Measurements from ENCODE around the gene CCDC82. TPM values are rescaled to one million over a fixed set of nuclear protein-coding genes. Genes with fewer than 3 reads are reported as not detected.

The CCDC82 gene
- total RNA-seq, 1 donor from 2014 or later = 34.1 TPM

DNA sequence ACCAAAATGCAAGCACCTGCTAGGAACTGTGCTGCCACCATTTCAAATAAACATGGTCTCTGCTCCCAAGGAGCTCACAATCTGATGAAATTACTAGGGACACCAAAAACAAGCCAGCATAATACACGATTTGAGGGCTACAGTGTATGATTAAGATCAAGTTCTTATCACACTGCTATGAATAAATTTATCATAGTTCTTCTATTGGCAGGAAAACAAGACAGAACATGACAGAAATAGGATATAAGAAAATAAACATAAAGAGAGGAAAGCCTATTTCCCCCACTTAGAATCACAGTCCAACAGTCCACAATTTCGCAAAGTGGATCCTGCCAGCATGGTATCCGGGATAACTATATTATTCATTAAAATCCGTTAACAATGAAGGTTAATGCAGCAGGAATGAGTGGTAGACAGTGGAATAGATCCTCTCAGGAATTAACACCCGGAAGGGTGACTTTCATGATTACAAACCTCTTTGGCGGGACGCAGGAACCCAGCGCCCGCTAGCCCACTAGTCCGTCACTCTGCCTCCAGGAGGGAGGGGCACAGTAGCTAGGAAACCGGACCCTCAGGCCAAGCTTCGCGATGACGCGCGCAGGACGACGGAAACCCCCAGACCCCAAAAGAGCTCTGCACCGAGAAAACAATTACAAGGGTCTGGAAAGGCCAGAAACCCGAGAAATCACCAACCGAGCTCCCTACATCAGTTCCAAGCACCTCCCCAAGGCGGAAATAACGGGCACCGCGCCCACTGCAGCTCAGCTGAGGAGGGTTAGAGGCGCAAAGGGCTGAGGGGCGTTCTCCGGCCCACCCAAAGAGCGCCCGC is 607 bp downstream of the CCDC82 start:
- peak overlapping the region; percentile 98 for H3K4me3 Mint-ChIP-seq (ENCODE audit: unreplicated experiment)
- TF ChIP-seq CTCF (IDR thresholded peaks at IDR 0.05; ENCODE audit: unreplicated experiment) = no peak
- peak overlapping the region; percentile 96 for H3K27ac Mint-ChIP-seq (ENCODE audit: unreplicated experiment)
- no peaks in the 10 kb centered on the region for H3K9me3 Mint-ChIP-seq (ENCODE audit: unreplicated experiment)
- DNase-seq (ENCODE audit: low spot score) = peak; percentile 68
- peaks cover 15% of the 10 kb centered on the region for H3K4me1 Mint-ChIP-seq (ENCODE audit: unreplicated experiment)
- H3K27me3 Mint-ChIP-seq (ENCODE audit: unreplicated experiment) = peaks cover 5% of the 10 kb centered on the region
- no peaks in the 10 kb centered on the region for H3K36me3 Mint-ChIP-seq (ENCODE audit: low read depth, unreplicated experiment)

GRCh38 chr11:96385187-96385586 is 4.5 kb downstream of the CCDC82 start:
- TF ChIP-seq CTCF (IDR thresholded peaks at IDR 0.05; ENCODE audit: unreplicated experiment) = no peak
- no peak for DNase-seq (ENCODE audit: low spot score)
- H3K27ac Mint-ChIP-seq (ENCODE audit: unreplicated experiment) = no peak overlapping the region
- H3K4me1 Mint-ChIP-seq (ENCODE audit: unreplicated experiment) = peaks cover 8% of the 10 kb centered on the region
- peaks cover 3% of the 10 kb centered on the region for H3K27me3 Mint-ChIP-seq (ENCODE audit: unreplicated experiment)
- no peaks in the 10 kb centered on the region for H3K9me3 Mint-ChIP-seq (ENCODE audit: unreplicated experiment)
- H3K36me3 Mint-ChIP-seq (ENCODE audit: low read depth, unreplicated experiment) = no peaks in the 10 kb centered on the region
- H3K4me3 Mint-ChIP-seq (ENCODE audit: unreplicated experiment) = no peak overlapping the region

DNA sequence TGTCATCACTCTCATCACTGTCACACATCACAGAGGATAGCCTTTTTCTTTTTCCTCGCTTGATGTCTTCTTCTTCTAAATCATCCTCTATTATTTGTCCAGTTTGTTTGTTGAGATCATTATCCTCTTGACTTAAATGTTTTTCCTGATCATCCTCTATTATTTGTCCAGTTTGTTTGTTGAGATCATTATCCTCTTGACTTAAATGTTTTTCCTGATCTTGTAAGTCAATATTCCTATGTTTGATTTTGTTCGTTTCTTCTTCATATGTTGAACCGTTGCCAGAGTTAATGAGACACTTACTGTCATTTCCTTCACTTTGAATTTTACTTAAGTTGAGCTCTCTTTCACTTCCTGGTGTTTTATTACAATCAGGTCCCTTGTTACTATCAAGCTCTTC is 5.6 kb downstream of the CCDC82 start:
- no peaks in the 10 kb centered on the region for H3K36me3 Mint-ChIP-seq (ENCODE audit: low read depth, unreplicated experiment)
- TF ChIP-seq CTCF (IDR thresholded peaks at IDR 0.05; ENCODE audit: unreplicated experiment) = no peak
- no peak overlapping the region for H3K27ac Mint-ChIP-seq (ENCODE audit: unreplicated experiment)
- DNase-seq (ENCODE audit: low spot score) = no peak
- peaks cover 5% of the 10 kb centered on the region for H3K4me1 Mint-ChIP-seq (ENCODE audit: unreplicated experiment)
- H3K4me3 Mint-ChIP-seq (ENCODE audit: unreplicated experiment) = no peak overlapping the region
- H3K27me3 Mint-ChIP-seq (ENCODE audit: unreplicated experiment) = no peaks in the 10 kb centered on the region
- H3K9me3 Mint-ChIP-seq (ENCODE audit: unreplicated experiment) = no peaks in the 10 kb centered on the region

- H3K36me3 Mint-ChIP-seq (ENCODE audit: low read depth, unreplicated experiment) = peaks cover 4% of the 10 kb centered on the region
- H3K9me3 Mint-ChIP-seq (ENCODE audit: unreplicated experiment) = no peaks in the 10 kb centered on the region
- H3K4me1 Mint-ChIP-seq (ENCODE audit: unreplicated experiment) = no peaks in the 10 kb centered on the region
- no peaks in the 10 kb centered on the region for H3K27me3 Mint-ChIP-seq (ENCODE audit: unreplicated experiment)
- no peak overlapping the region for H3K4me3 Mint-ChIP-seq (ENCODE audit: unreplicated experiment)
- TF ChIP-seq CTCF (IDR thresholded peaks at IDR 0.05; ENCODE audit: unreplicated experiment) = no peak
- no peak for DNase-seq (ENCODE audit: low spot score)
- no peak overlapping the region for H3K27ac Mint-ChIP-seq (ENCODE audit: unreplicated experiment)
These were observed 12.9 kb downstream of the CCDC82 start for GRCh38 chr11:96376796-96377195.

GRCh38 chr11:96373826-96374225 is 15.9 kb downstream of the CCDC82 start:
- peaks cover 16% of the 10 kb centered on the region for H3K36me3 Mint-ChIP-seq (ENCODE audit: low read depth, unreplicated experiment)
- no peak overlapping the region for H3K27ac Mint-ChIP-seq (ENCODE audit: unreplicated experiment)
- H3K27me3 Mint-ChIP-seq (ENCODE audit: unreplicated experiment) = no peaks in the 10 kb centered on the region
- no peaks in the 10 kb centered on the region for H3K4me1 Mint-ChIP-seq (ENCODE audit: unreplicated experiment)
- no peak for DNase-seq (ENCODE audit: low spot score)
- no peak overlapping the region for H3K4me3 Mint-ChIP-seq (ENCODE audit: unreplicated experiment)
- no peaks in the 10 kb centered on the region for H3K9me3 Mint-ChIP-seq (ENCODE audit: unreplicated experiment)
- no peak for TF ChIP-seq CTCF (IDR thresholded peaks at IDR 0.05; ENCODE audit: unreplicated experiment)
